Mesodermal cell (in vitro differentiated cells): ENCODE data around the gene MAP3K13. TPM values are rescaled to one million over a fixed set of nuclear protein-coding genes. Genes with fewer than 3 reads are reported as not detected.

Experiments used
- H3K27ac ChIP-seq: 2 replicates; pipeline ENCODE4 v1.7.0; 2013; ENCODE audit warnings: mild to moderate bottlenecking, low read depth, low read length, moderate library complexity; ENCODE audit not compliant: severe bottlenecking
- H3K36me3 ChIP-seq: 2 replicates; pipeline ENCODE4 v1.7.1; 2013; ENCODE audit warnings: mild to moderate bottlenecking, low read length, moderate library complexity; ENCODE audit not compliant: control insufficient read depth, insufficient read depth
- H3K4me1 ChIP-seq: one replicate; pipeline ENCODE4 v1.7.1; 2013; ENCODE audit warnings: mild to moderate bottlenecking, low read length; ENCODE audit not compliant: insufficient read depth, control insufficient read depth, poor library complexity, severe bottlenecking
- H3K4me3 ChIP-seq: 2 replicates; pipeline ENCODE4 v1.7.0; 2013; ENCODE audit warnings: low read length, control low read depth, mild to moderate bottlenecking; ENCODE audit not compliant: insufficient read depth, poor library complexity, severe bottlenecking; ENCODE audit errors: extremely low read depth
- H3K9me3 ChIP-seq: 2 replicates; pipeline ENCODE4 v1.7.1; 2013; ENCODE audit warnings: mild to moderate bottlenecking, low read length, moderate library complexity; ENCODE audit not compliant: control insufficient read depth
- WGBS, 2 experiments: methylation state at CpG; one replicate each; pipeline ENCODE4 v1.1.5; 2013; ENCODE audit warnings: missing lambda C conversion rate in 2 of 2; ENCODE audit not compliant: insufficient coverage in 2 of 2; 5-methylcytosine and 5-hydroxymethylcytosine counted together
- polyA plus RNA-seq, 2 experiments: library from polyadenylated mRNA; stranded (reverse); fragments of 50-300 nt; gene quantifications; one replicate each; pipeline ENCODE4 v1.2.3, GENCODE V29; 2013

Gene MAP3K13
- polyA plus RNA-seq (2013, experiment 1 of 2): 21.7 TPM
- polyA plus RNA-seq (2013, experiment 2 of 2): 19.2 TPM

GRCh38 chr3:185362850-185363661, at the start of gene MAP3K13:
Gene MAP3K13 (plus strand): TSS chr3:185363136. CDS start chr3:185428582, 65,446 bp downstream.
- no peak within 1 kb of the TSS for H3K27ac ChIP-seq
- H3K4me3 ChIP-seq: peak within 1 kb of the TSS; percentile 44

GRCh38 chr3:185313693-185314246, 49.2 kb upstream of the MAP3K13 start:
- 94 to 95% methylated on average over 3 of the region's 3 CpGs for WGBS, 2 experiments
- Histone ChIP-seq H3K4me3 (no peak overlapping the region), H3K9me3 (peaks cover 4% of the 10 kb centered on the region), H3K4me1 (peaks cover 13% of the 10 kb centered on the region), H3K27ac (peak overlapping the region; percentile 16), H3K36me3 (no peaks in the 10 kb centered on the region)

More at GRCh38 chr3:185362850-185363661, at the start of gene MAP3K13:
- Histone ChIP-seq H3K36me3 (no peaks in the 10 kb centered on the region), H3K9me3 (no peaks in the 10 kb centered on the region), H3K4me1 (no peaks in the 10 kb centered on the region)
- 2 to 7% methylated on average over 8 to 12 of the region's 17 CpGs for WGBS, 2 experiments

- H3K27ac ChIP-seq: no peak overlapping the region
- H3K9me3 ChIP-seq: no peaks in the 10 kb centered on the region
- no peak overlapping the region for H3K4me3 ChIP-seq
Observed at GRCh38 chr3:185316740-185317412, 46.1 kb upstream of the MAP3K13 start.

GRCh38 chr3:185317674-185318073, 45.3 kb upstream of the MAP3K13 start:
- no peak overlapping the region for H3K27ac ChIP-seq
- no CpG with 5 or more reads among the region's 3 CpGs for WGBS, 2 experiments
- H3K9me3 ChIP-seq: no peaks in the 10 kb centered on the region
- H3K36me3 ChIP-seq: no peaks in the 10 kb centered on the region
- peaks cover 13% of the 10 kb centered on the region for H3K4me1 ChIP-seq
- H3K4me3 ChIP-seq: no peak overlapping the region

More at GRCh38 chr3:185316740-185317412, 46.1 kb upstream of the MAP3K13 start:
- peaks cover 13% of the 10 kb centered on the region for H3K4me1 ChIP-seq
- 94% methylated on average over 2 to 3 of the region's 6 CpGs for WGBS, 2 experiments
- no peaks in the 10 kb centered on the region for H3K36me3 ChIP-seq

GRCh38 chr3:185318141-185318540, 44.8 kb upstream of the MAP3K13 start:
- H3K4me3 ChIP-seq: no peak overlapping the region
- H3K36me3 ChIP-seq: no peaks in the 10 kb centered on the region
- no peaks in the 10 kb centered on the region for H3K9me3 ChIP-seq
- WGBS, 2 experiments: no CpG with 5 or more reads among the region's 1 CpG
- no peak overlapping the region for H3K27ac ChIP-seq
- peaks cover 13% of the 10 kb centered on the region for H3K4me1 ChIP-seq

- Histone ChIP-seq H3K4me3 (no peak overlapping the region), H3K27ac (no peak overlapping the region)
Observed at GRCh38 chr3:185319801-185320200, 43.1 kb upstream of the MAP3K13 start.

GRCh38 chr3:185320949-185321348, 42.0 kb upstream of the MAP3K13 start:
- Histone ChIP-seq H3K27ac (no peak overlapping the region), H3K4me1 (peaks cover 13% of the 10 kb centered on the region), H3K4me3 (no peak overlapping the region), H3K36me3 (no peaks in the 10 kb centered on the region), H3K9me3 (no peaks in the 10 kb centered on the region)
- WGBS, 2 experiments: no CpG with 5 or more reads among the region's 10 CpGs

More at GRCh38 chr3:185319801-185320200, 43.1 kb upstream of the MAP3K13 start:
- H3K36me3 ChIP-seq: no peaks in the 10 kb centered on the region
- peaks cover 13% of the 10 kb centered on the region for H3K4me1 ChIP-seq
- 89 to 100% methylated on average over 2 to 3 of the region's 6 CpGs for WGBS, 2 experiments
- no peaks in the 10 kb centered on the region for H3K9me3 ChIP-seq

GRCh38 chr3:185322101-185322719, 40.7 kb upstream of the MAP3K13 start:
- Histone ChIP-seq H3K27ac (no peak overlapping the region), H3K9me3 (no peaks in the 10 kb centered on the region), H3K4me3 (no peak overlapping the region), H3K36me3 (no peaks in the 10 kb centered on the region), H3K4me1 (peaks cover 9% of the 10 kb centered on the region)
- WGBS, 2 experiments: 89 to 96% methylated on average over 2 of the region's 5 CpGs

GRCh38 chr3:185325946-185326791, 36.8 kb upstream of the MAP3K13 start:
- Histone ChIP-seq H3K9me3 (no peaks in the 10 kb centered on the region), H3K27ac (no peak overlapping the region), H3K4me3 (no peak overlapping the region), H3K4me1 (no peaks in the 10 kb centered on the region), H3K36me3 (no peaks in the 10 kb centered on the region)
- WGBS, 2 experiments: 92 to 93% methylated on average over 5 to 6 of the region's 8 CpGs

GRCh38 chr3:185327062-185327461, 35.9 kb upstream of the MAP3K13 start:
- Histone ChIP-seq H3K9me3 (no peaks in the 10 kb centered on the region), H3K36me3 (no peaks in the 10 kb centered on the region), H3K4me3 (no peak overlapping the region), H3K4me1 (no peaks in the 10 kb centered on the region), H3K27ac (no peak overlapping the region)
- 64 to 70% methylated on average over 3 to 4 of the region's 6 CpGs for WGBS, 2 experiments
